HFFc6 (cell line): ENCODE measurements around the gene SNED1. TPM values are rescaled to one million over a fixed set of nuclear protein-coding genes. Genes with fewer than 3 reads are reported as not detected.

Experiments used
- DNase-seq: peaks from one replicate; pipeline ENCODE4 v3.0.0-alpha.2; 2018
- H3K27ac Mint-ChIP-seq: 2 replicates; pipeline ENCODE4 v1.8.0; 2020; ENCODE audit warnings: mild to moderate bottlenecking, mixed read lengths
- H3K27me3 Mint-ChIP-seq: 2 replicates; pipeline ENCODE4 v1.8.0; 2021; ENCODE audit warnings: mild to moderate bottlenecking, moderate library complexity, mixed read lengths; ENCODE audit not compliant: insufficient read depth
- H3K36me3 Mint-ChIP-seq: 2 replicates; pipeline ENCODE4 v1.8.0; 2021; ENCODE audit warnings: low read depth, mixed read lengths
- H3K4me1 Mint-ChIP-seq: 2 replicates; pipeline ENCODE4 v1.8.0; 2020; ENCODE audit warnings: low read depth, mixed read lengths
- H3K4me3 Mint-ChIP-seq: 2 replicates; pipeline ENCODE4 v1.8.0; 2020; ENCODE audit warnings: mild to moderate bottlenecking, moderate library complexity, mixed read lengths
- H3K9me3 Mint-ChIP-seq: 2 replicates; pipeline ENCODE4 v1.8.0; 2020; ENCODE audit warnings: mild to moderate bottlenecking, mixed read lengths
- long read RNA-seq: library from polyadenylated mRNA; unstranded; transcript quantifications from one replicate; pipeline ENCODE4 v2.0.0, GENCODE V29; 2019
- total RNA-seq, 6 experiments: library from RNA; stranded (reverse); fragmentation: NEBNext Ultra II Directional; extraction: Animal tissue kit (Norgen Biotek cat#: 25700); gene quantifications; 2 replicates in 1 of 6; 3 replicates in 5 of 6; pipeline ENCODE4 v1.2.3, GENCODE V29; 2021
- TF ChIP-seq, protein P1 (sequence below): fragments of 200-600 bp; sonication (generic); IDR thresholded peaks from 2 replicates; pipeline ENCODE4 v1.5.0; 2021; ENCODE audit warnings: antibody characterized with exemption, mild to moderate bottlenecking

SNED1 gene
- total RNA-seq: 1 to 10 TPM; 1.2 to 2.1 (median 1.6) TPM
- long read RNA-seq: 0 reads

DNA sequence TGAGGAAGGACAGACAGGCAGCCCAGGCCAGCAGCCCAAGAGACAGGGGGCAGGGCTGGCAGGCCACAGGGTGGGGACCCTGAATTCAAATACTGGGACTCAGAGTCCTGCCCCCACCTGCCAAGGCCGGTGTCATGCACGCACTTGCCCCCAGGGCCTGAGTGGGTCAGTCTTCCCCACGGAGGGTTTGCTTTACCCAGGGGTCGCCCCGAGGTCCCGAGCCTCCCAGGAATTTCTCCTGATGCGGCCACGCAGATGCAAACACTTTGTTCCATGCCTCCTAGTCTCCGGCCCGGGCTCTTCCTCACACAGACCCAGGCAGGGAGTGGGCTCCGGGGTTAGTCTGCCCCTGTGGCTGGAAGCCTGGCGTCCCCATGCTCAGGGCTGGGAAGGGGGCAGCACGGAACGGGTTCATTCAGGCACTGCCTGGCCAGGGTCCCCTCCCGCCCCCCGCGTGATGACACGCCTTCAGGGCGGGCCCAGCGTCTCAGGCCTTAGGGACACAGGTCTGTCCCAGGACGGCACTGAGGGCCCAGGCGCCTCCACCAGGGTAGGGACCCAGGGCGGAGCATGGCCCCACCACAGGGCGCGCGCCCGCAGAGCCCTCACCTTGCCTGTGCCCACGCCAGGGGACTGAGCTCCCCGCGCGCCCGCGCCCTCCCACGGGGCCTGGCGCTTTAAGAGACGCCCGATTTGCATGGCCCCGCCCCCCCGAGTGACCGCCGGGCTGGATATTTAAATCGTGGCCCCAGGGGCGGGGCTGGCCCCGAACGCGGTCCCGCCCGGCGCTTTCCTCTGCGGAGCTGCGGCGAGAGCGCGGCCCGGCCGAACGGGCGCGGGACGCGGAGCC is at the start of gene SNED1:
SNED1 (plus strand) TSS at position 763 of the 850 bp plus-strand sequence. CDS start 220 bp downstream, outside the sequence.
- H3K27ac Mint-ChIP-seq: no peak within 1 kb of the TSS

DNA sequence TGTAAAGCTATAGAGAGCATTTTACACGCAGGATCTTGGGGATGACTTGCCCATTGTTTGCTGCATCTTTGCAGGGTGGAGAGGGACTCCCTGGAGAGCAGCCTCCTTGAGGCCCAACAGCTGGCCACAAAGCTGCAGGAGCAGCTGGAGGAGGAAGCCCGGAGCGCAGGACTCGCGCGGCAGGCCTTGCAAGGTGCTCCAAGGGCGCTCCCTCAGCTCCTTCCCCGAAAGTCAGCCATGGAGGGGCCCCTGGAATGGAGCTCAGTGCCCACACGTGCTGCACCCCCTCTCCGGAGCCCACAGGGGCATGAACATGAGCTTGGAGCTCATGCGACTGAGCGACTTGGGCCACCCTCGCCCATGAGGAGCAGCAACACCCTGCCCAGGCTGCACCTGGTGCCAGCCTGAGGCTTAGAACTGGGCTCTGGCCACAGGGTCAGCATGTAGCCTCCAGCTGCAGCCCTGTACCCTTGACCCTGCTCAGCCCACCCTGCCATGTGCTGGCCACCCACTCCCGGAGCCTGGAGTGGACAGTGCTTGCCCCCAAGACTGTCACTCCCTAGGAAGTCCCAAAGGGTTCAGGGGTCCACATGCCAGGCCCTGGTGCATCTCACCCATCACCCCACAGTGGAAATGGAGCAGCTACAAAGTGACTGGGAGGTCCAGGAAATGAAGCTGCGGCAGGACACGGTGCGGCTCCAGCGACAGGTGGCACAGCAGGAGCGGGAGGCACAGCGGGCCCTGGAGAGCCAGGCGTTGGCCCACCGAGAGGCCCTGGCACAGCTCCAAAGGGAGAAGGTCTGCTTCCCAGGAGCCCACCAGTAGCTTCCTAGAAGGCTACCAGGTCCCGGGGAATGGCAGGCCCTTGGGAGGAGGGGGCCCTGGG is 49.3 kb upstream of the SNED1 start:
- Mint-ChIP-seq H3K27me3 (peaks cover 15% of the 10 kb centered on the region), H3K4me1 (peaks cover 19% of the 10 kb centered on the region), H3K4me3 (no peak overlapping the region), H3K9me3 (no peaks in the 10 kb centered on the region), H3K27ac (no peak overlapping the region), H3K36me3 (no peaks in the 10 kb centered on the region)
- no peak for DNase-seq
- TF ChIP-seq, protein P1, sequence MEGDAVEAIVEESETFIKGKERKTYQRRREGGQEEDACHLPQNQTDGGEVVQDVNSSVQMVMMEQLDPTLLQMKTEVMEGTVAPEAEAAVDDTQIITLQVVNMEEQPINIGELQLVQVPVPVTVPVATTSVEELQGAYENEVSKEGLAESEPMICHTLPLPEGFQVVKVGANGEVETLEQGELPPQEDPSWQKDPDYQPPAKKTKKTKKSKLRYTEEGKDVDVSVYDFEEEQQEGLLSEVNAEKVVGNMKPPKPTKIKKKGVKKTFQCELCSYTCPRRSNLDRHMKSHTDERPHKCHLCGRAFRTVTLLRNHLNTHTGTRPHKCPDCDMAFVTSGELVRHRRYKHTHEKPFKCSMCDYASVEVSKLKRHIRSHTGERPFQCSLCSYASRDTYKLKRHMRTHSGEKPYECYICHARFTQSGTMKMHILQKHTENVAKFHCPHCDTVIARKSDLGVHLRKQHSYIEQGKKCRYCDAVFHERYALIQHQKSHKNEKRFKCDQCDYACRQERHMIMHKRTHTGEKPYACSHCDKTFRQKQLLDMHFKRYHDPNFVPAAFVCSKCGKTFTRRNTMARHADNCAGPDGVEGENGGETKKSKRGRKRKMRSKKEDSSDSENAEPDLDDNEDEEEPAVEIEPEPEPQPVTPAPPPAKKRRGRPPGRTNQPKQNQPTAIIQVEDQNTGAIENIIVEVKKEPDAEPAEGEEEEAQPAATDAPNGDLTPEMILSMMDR: no peak

More for the DNA sequence above, at the start of gene SNED1:
- H3K36me3 Mint-ChIP-seq: no peaks in the 10 kb centered on the region
- TF ChIP-seq, protein P1: no peak
- H3K4me1 Mint-ChIP-seq: no peaks in the 10 kb centered on the region
- no peaks in the 10 kb centered on the region; the same call in 1 of the 2 replicates for H3K9me3 Mint-ChIP-seq
- H3K27me3 Mint-ChIP-seq: peaks cover 2% of the 10 kb centered on the region; the same call in 1 of the 2 replicates
- H3K4me3 Mint-ChIP-seq: peak within 1 kb of the TSS; percentile 43; the same call in 1 of the 2 replicates
- DNase-seq: peak; percentile 34

DNA sequence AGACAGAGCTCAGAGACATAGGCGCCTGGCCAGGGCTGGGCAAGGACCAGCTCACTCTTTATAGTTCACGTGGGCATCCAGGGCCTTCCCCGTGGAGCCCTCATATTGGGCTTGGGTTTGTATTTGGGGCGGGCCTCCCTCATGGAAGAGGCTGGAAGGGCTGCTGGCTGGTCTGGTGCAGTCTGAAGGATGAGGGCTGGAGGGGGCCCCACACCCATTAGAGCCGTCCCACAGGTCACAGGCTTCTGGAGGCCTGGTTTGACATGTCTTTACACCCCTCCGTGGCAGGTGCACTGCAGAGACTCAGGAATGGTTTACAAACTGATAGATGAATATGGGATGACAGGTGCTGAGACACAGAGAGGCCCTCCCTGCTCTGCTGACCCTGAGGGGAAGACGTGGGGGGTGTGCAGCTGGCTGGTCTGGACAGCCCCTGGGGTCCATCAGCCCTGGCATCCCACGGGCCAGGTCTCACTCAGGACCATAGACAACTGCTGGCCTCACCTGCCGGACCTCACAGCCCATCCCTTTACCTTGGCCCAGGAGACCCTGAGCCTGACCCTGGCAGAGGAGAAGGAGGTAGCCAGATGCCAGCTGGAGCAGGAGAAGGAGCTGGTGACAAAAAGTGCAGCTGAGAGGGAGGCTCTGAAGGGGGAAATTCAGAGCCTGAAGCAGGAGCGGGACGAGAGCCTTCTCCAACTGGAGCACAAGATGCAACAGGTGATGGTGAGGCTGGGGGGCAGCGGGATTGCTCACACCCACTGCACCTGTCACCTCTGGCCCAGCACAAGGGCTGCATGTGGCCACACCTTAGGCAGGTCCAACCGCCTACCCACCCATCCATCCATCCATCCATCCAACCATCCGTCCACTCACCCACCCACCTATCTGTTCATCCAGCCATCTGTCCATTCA is 48.4 kb upstream of the SNED1 start:
- TF ChIP-seq, protein P1: no peak
- Mint-ChIP-seq H3K4me3 (no peak overlapping the region), H3K27ac (no peak overlapping the region), H3K27me3 (peaks cover 24% of the 10 kb centered on the region), H3K9me3 (no peaks in the 10 kb centered on the region), H3K36me3 (no peaks in the 10 kb centered on the region), H3K4me1 (peaks cover 18% of the 10 kb centered on the region)
- DNase-seq: no peak

DNA sequence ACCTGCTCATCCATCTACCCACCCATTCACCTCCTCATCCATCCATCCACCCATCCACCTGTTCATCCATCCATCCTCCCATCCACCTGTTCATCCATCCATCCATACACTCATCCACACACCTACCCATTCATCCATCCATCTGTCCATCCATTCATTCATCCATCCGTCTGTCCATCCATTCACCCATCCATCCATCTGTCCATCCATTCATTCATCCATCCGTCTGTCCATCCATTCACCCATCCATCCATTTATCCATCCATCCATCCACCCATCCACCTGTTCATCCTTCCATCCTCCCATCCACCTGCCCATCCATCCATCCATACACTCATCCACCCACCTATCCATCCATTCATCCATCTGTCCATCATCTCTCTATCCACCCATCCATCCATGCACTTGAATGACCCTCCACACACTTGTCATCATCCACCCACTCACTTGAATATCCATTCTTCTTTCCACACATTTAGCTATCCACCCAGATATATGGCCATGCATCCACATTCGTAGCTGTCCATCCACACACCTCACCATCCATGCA is 47.3 kb upstream of the SNED1 start:
- Mint-ChIP-seq H3K36me3 (no peaks in the 10 kb centered on the region), H3K9me3 (no peaks in the 10 kb centered on the region), H3K4me3 (no peak overlapping the region), H3K27ac (no peak overlapping the region), H3K4me1 (peaks cover 8% of the 10 kb centered on the region), H3K27me3 (peaks cover 33% of the 10 kb centered on the region)
- DNase-seq: no peak
- TF ChIP-seq, protein P1: no peak
